Naive thymus-derived CD8-positive, alpha-beta T cell (primary cell): ENCODE data around the gene CBL. TPM values are rescaled to one million over a fixed set of nuclear protein-coding genes. Genes with fewer than 3 reads are reported as not detected.

Experiments used
- ATAC-seq, 2 donors: fragments of 150-1000 bp; cut with Tn5 transposase in 1 of 2; sonication (Bioruptor Pico), chemical (Tn5 transposase) in 1 of 2; 1 replicate in 1 of 2; 2 replicates in 1 of 2; pipeline ENCODE4 v1.10.0; 2021; ENCODE audit warnings: mild to moderate bottlenecking in 2 of 2, moderate library complexity in 2 of 2
- POLR2A ChIA-PET: fragments of 350-600 bp; sonication (Branson Sonifier 250); formaldehyde crosslinking; loops from one replicate; lab custom pipeline; 2021; ENCODE audit warnings: antibody characterized with exemption; lab: Charles Lee
- DNase-seq, 10 donors: peaks; one replicate each; pipeline versions ENCODE4 v3.0.0 to v3.0.0-alpha.2; 2020 to 2022
- H3K27ac Mint-ChIP-seq, 10 donors: one replicate each; pipeline ENCODE4 v1.8.0; 2020 to 2022; ENCODE audit warnings: mild to moderate bottlenecking in 10 of 10, mixed read lengths in 10 of 10, moderate library complexity in 4 of 10, inconsistent platforms in 1 of 10
- H3K27me3 Mint-ChIP-seq, 5 donors: one replicate each; pipeline ENCODE4 v1.8.0; 2021 to 2022; ENCODE audit warnings: mixed read lengths in 5 of 5
- H3K36me3 Mint-ChIP-seq, 3 donors: one replicate each; pipeline ENCODE4 v1.8.0; 2020 to 2022; ENCODE audit warnings: mixed read lengths in 3 of 3, mild to moderate bottlenecking in 2 of 3, inconsistent platforms in 1 of 3
- H3K4me1 Mint-ChIP-seq, 4 donors: one replicate each; pipeline ENCODE4 v1.8.0; 2021 to 2022; ENCODE audit warnings: mixed read lengths in 4 of 4
- H3K4me3 Mint-ChIP-seq, 10 donors: one replicate each; pipeline ENCODE4 v1.8.0; 2020 to 2022; ENCODE audit warnings: mild to moderate bottlenecking in 10 of 10, mixed read lengths in 10 of 10, moderate library complexity in 6 of 10, inconsistent platforms in 1 of 10
- H3K9me3 Mint-ChIP-seq, 9 donors: one replicate each; pipeline ENCODE4 v1.8.0; 2020 to 2022; ENCODE audit warnings: mixed read lengths in 9 of 9, mild to moderate bottlenecking in 3 of 9, inconsistent platforms in 1 of 9, moderate library complexity in 1 of 9
- polyA plus RNA-seq, 3 donors: library from polyadenylated mRNA; unstranded; fragments of 300-500 nt; fragmentation: Illumina TruSeq; gene quantifications; one replicate each; pipeline ENCODE4 v1.2.3, GENCODE V29; 2021
- total RNA-seq, 8 experiments: library from RNA in 2 of 8; stranded (reverse) in 2 of 8; gene quantifications; one replicate each; pipeline ENCODE4 v1.2.3 and lab custom pipeline; 2021 to 2026

The CBL gene
- total and polyA plus RNA-seq, 5 experiments from 2014 or later = 11.5 to 51.6 (median 16.1) TPM

DNA sequence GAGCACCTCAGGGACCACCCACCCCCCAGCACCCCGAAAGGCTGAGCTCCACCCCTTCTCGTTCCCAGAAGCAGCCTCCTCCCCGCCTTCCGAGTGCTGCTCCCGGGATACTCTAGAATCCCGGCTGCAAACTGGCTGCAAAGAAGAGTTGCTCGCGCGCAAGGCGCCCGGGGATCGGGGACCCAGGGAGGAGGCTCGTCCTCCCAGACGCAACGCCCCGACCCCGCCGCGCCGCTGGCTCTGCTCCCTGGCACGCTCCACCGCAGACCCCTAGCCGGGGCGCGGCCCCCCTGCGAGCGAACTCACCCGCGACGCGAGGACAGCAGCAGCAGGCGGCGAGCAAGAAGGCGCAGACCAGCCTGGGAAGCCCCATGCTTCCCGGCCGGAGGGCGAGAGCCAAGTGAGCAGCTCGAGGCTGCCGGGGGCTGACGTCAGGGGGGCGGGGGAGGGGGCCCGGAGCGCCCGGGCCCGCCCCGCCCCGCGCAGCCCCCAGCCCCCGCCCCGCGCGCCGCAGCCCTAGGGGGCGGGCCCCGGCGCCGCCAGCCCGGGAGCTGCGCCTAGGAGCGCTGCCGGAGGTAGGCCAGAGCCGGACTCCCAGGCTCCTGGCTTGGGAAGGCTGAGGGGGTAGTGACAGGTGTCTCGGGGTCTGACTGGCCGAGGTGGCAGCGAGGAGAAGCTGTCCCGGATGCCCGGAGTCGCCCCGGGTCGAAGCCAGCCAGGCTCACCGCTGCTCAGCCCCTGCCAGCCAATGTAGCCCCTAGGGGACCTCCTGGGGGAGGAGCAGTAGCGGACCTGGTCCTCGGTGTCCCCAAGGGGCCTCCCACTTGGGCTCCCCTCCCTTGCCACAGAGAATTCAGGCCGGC is 110.8 kb downstream of the CBL start, which contains the start of gene MCAM:
Gene MCAM (minus strand): TSS at position 402 of the 863 bp plus-strand sequence. CDS start 29 bp downstream, at position 373.
- peak within 1 kb of the TSS in 4 of 10 donors; percentile 11 to 81 (median 55) for H3K27ac Mint-ChIP-seq
- peak in 1 of 10 donors; percentile 27 for DNase-seq

DNA sequence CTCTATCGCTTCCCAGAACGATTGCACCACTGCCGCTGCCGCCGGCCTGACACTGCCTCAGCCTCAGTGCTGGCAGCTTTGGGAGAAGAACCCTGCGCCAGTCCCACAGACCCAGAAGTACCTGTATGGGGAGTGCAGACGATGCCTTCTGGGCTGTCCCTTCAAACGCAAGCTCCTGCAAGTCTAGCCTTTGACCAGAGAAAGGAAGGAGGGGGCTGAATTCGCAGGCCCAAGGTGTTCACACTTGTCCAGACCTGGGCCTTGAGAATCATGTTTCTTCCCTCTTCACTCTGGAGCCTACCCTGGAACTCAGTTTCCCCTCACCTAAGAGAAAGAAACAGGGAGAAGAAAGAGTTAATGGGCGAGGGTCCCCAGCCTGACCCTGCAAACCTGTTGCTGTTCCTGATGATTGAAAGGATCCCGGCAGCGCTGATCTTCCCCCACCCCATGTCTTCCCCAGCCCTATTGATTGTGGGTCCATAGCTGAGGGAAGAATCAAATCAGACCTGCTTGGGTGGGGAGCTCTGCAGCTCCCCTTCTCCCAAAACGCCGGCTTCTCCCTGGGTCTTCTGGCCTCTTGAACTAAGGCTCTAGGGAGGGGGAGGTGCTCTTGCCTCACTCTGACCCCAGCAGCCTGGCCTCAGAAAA is 111.6 kb downstream of the CBL start:
- no peaks in the 10 kb centered on the region for H3K36me3 Mint-ChIP-seq
- DNase-seq = no peak
- H3K4me3 Mint-ChIP-seq = peak overlapping the region in 8 of 10 donors; percentile 8 to 83 (median 30)
- peaks cover 1 to 24% (median 9%) of the 10 kb centered on the region in 5 donors for H3K27me3 Mint-ChIP-seq
- H3K9me3 Mint-ChIP-seq = no peaks in the 10 kb centered on the region
- POLR2A ChIA-PET = interaction anchor here (1.1 to 11.7 kb wide), 2 partner anchors 11 to 106 kb away, joined by 3 to 138 read pairs; no protein-coding TSS in a partner anchor
- peak overlapping the region in 1 of 10 donors; percentile 81 for H3K27ac Mint-ChIP-seq
- H3K4me1 Mint-ChIP-seq = peaks cover 13 to 41% (median 37%) of the 10 kb centered on the region in 4 donors
- no peak for ATAC-seq

More for the DNA sequence above, 110.8 kb downstream of the CBL start, which contains the start of gene MCAM:
- Mint-ChIP-seq H3K4me3 (peak within 1 kb of the TSS; percentile 67 to 83 (median 80)), H3K36me3 (no peaks in the 10 kb centered on the region), H3K9me3 (no peaks in the 10 kb centered on the region), H3K4me1 (peaks cover 10 to 34% (median 34%) of the 10 kb centered on the region in 4 donors), H3K27me3 (peaks cover 1 to 24% (median 9%) of the 10 kb centered on the region in 5 donors)
- ATAC-seq = peak in 1 of 2 donors; percentile 2
- POLR2A ChIA-PET = interaction anchor here (1.1 to 11.7 kb wide), 3 partner anchors 7 to 105 kb away, joined by 3 to 138 read pairs (median 7); no protein-coding TSS in a partner anchor

DNA sequence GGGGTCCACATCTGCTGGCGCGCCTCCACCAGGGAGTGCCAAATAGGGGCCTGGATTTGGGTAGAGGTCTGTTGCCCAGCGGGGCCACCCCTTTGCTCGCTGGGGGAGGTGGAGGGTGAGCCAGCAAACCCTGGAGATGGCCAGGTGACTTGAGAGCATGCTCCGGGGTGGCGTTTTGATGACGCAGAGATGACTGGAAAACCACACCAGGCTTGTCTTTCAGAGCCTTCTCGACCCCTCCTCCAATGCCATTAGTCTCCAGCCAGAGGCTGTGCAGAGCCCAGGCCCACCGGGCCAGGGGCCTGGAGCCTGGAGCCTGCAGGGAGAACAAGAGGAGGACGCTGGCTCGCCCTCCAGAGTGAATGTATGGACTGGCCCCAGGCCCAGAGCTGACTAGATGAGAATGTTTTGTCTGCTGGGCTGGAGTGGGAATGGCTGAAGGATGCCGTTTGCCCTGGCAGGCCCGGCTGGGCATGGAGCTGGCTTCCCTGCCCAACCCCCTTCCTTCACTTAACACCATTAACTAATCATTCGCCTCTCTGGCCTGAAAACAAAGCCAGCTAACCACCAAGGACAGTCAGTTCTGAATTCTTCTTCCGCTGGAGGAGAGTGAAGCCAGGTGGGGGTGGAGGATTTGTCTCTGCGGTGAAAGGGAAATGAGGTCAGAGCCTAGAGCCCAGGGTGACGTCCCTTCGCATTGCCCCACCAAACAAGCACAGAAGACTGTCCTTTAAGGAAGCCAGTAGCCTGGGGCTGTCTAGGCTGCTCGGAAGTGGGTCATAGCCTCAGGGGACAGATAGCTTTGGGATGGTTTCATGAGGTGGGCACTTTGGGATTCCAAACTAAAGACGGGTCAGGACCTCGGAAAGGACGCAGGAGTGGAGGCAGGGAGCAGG is 112.3 kb downstream of the CBL start:
- Mint-ChIP-seq H3K36me3 (no peaks in the 10 kb centered on the region), H3K4me1 (peaks cover 15 to 44% (median 39%) of the 10 kb centered on the region in 4 donors), H3K9me3 (no peaks in the 10 kb centered on the region), H3K27me3 (peaks cover 1 to 24% (median 9%) of the 10 kb centered on the region in 5 donors), H3K4me3 (peak overlapping the region in 9 of 10 donors; percentile 8 to 85 (median 35)), H3K27ac (peak overlapping the region in 8 of 10 donors; percentile 0 to 83 (median 66))
- DNase-seq (peak in 1 of 10 donors; percentile 20), ATAC-seq (peak in 1 of 2 donors; percentile 6)
- POLR2A ChIA-PET = interaction anchor here (11.7 kb wide), 1 partner anchor 12 kb away, joined by 138 read pairs; no protein-coding TSS in a partner anchor

GRCh38 chr11:119319136-119319699 is 113.1 kb downstream of the CBL start:
- Mint-ChIP-seq H3K4me1 (peaks cover 17 to 48% (median 41%) of the 10 kb centered on the region in 4 donors), H3K27me3 (peaks cover 1 to 24% (median 9%) of the 10 kb centered on the region in 5 donors), H3K4me3 (peak overlapping the region in 8 of 10 donors; percentile 41 to 89 (median 79)), H3K36me3 (no peaks in the 10 kb centered on the region), H3K27ac (peak overlapping the region in 9 of 10 donors; percentile 0 to 94 (median 65)), H3K9me3 (no peaks in the 10 kb centered on the region)
- ATAC-seq (no peak), DNase-seq (peak in 1 of 10 donors; percentile 14)
- POLR2A ChIA-PET = interaction anchor here (11.7 kb wide), 1 partner anchor 12 kb away, joined by 138 read pairs; no protein-coding TSS in a partner anchor

GRCh38 chr11:119319700-119320239 is 113.6 kb downstream of the CBL start:
- POLR2A ChIA-PET = interaction anchor here (11.7 kb wide), 1 partner anchor 13 kb away, joined by 138 read pairs; no protein-coding TSS in a partner anchor
- H3K4me1 Mint-ChIP-seq = peaks cover 17 to 45% (median 38%) of the 10 kb centered on the region in 4 donors
- ATAC-seq = no peak
- H3K36me3 Mint-ChIP-seq = no peaks in the 10 kb centered on the region
- H3K27ac Mint-ChIP-seq = peak overlapping the region; percentile 20 to 94 (median 64)
- H3K9me3 Mint-ChIP-seq = no peaks in the 10 kb centered on the region
- DNase-seq = peak in 2 of 10 donors; percentile 14 to 48
- peaks cover 1 to 24% (median 9%) of the 10 kb centered on the region in 5 donors for H3K27me3 Mint-ChIP-seq
- H3K4me3 Mint-ChIP-seq = peak overlapping the region; percentile 60 to 89 (median 77)

- Mint-ChIP-seq H3K36me3 (no peaks in the 10 kb centered on the region), H3K27ac (peak overlapping the region in 5 of 10 donors; percentile 29 to 94 (median 83)), H3K4me3 (peak overlapping the region in 9 of 10 donors; percentile 60 to 89 (median 77)), H3K4me1 (peaks cover 17 to 40% (median 36%) of the 10 kb centered on the region in 4 donors), H3K9me3 (no peaks in the 10 kb centered on the region), H3K27me3 (peaks cover 1 to 24% (median 9%) of the 10 kb centered on the region in 5 donors)
- POLR2A ChIA-PET = interaction anchor here (1.2 to 11.7 kb wide), 4 partner anchors 14 to 114 kb away, joined by 3 to 138 read pairs (median 12); partner anchors contain the start of genes CBL and RNF26
- DNase-seq (peak in 1 of 10 donors; percentile 61), ATAC-seq (no peak)
Observed at GRCh38 chr11:119320240-119320775, 114.2 kb downstream of the CBL start.

DNA sequence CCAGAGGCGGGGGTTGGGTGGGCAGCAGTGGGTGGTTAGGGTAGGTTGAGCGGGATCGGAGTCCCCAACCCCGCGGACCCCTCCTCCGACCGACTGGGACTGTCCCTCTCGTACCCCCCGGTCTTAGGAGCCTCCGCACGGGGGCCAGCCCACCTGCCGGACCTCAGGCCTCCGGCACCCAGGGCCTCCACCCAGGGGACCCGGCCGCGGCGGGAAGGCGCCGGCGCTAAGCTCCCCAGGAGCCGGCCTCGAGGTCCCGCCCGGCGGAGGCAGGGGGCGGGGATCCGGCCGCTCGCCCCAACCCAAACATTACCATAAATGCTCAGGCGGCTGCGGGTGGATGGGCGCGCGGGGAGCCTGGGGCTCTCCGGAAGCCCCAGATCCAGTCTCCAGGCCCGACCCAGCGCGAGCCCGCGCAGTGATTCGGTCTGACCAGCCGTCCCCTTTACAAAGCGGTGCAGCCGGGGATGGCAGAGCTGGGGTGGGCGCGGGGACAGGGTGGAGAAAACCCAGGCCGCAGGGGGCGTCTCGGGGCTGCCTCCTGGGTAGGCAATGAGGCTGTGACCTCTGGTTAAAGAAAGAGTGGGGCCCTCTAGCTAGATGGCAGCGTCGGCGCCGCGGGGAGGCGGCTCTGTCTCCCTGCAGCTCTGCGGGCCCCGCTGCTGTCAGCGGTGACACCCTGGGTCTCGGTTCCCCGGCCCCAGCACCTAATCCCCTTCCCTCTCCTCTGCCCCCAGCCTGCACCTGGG is 114.8 kb downstream of the CBL start:
- Mint-ChIP-seq H3K36me3 (no peaks in the 10 kb centered on the region), H3K27ac (peak overlapping the region; percentile 25 to 91 (median 84)), H3K4me1 (peaks cover 17 to 34% (median 30%) of the 10 kb centered on the region in 4 donors), H3K27me3 (peaks cover 1 to 20% (median 8%) of the 10 kb centered on the region in 5 donors), H3K4me3 (peak overlapping the region; percentile 60 to 90 (median 84)), H3K9me3 (no peaks in the 10 kb centered on the region)
- peak in 9 of 10 donors; percentile 26 to 70 (median 52) for DNase-seq
- POLR2A ChIA-PET = interaction anchor here (0.6 to 11.7 kb wide), 10 partner anchors 9 to 236 kb away, joined by 3 to 138 read pairs (median 6); partner anchors contain the start of genes CBL and RNF26
- peak; percentile 74 for ATAC-seq

DNA sequence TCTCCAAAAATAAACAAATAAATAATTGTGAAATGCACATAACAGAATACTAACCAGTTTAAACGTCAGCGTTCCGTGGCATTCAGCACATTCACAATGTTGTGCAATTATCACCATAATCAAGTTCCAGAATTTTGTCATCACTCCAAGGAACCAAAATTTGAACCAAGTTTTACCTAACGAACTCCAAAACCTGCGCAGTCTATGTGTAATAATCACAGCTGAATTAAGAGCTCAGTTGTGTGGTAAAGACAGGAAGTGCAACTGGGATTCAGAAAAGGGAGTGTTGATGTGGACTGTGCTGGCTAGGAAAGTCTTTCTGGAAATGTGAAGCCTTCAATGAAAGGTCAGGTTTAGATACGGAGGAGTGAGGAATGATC is 116.2 kb downstream of the CBL start:
- DNase-seq (no peak), ATAC-seq (no peak)
- peak overlapping the region in 7 of 10 donors; percentile 0 to 80 (median 15) for H3K4me3 Mint-ChIP-seq
- peaks cover 17 to 34% (median 28%) of the 10 kb centered on the region in 4 donors for H3K4me1 Mint-ChIP-seq
- POLR2A ChIA-PET = interaction anchor here (1.1 to 11.7 kb wide), 5 partner anchors 12 to 116 kb away, joined by 3 to 138 read pairs (median 10); partner anchors contain the start of genes CBL and RNF26
- peaks cover 1 to 14% (median 8%) of the 10 kb centered on the region in 5 donors for H3K27me3 Mint-ChIP-seq
- H3K27ac Mint-ChIP-seq = peak overlapping the region in 5 of 10 donors; percentile 4 to 65 (median 23)
- H3K9me3 Mint-ChIP-seq = no peaks in the 10 kb centered on the region
- no peaks in the 10 kb centered on the region for H3K36me3 Mint-ChIP-seq

DNA sequence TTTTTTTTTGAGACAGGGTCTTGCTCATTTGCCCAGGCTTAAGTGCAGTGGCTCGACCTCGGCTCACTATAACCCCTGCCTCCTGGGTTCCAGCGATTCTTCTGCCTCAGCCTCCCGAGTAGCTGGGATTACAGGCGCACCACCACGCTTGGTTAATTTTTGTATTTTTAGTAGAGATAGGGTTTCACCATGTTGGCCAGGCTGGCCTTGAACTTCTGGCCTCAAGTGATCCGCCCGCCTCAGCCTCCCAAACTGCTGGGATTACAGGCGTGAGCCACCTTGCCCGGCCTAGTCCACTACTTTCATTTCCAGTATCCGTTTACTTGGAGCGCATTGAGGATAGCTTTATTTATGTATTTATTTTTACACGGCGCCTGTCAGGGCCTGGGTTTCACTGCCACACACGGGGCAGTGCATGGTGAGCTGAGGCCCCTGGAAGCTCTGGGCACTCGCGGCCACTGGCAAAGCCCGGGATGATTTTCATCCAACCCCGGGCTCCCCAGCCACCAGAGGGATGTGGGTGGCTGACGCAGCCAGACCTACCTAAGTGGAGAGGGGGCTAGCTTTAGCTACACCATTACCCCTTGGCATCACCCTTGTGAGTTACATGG is 116.9 kb downstream of the CBL start:
- H3K9me3 Mint-ChIP-seq = no peaks in the 10 kb centered on the region
- POLR2A ChIA-PET = interaction anchor here (1.0 to 11.7 kb wide), 5 partner anchors 11 to 217 kb away, joined by 3 to 138 read pairs (median 6); partner anchors contain the start of genes CBL and RNF26
- peak overlapping the region in 3 of 10 donors; percentile 2 to 40 (median 17) for H3K4me3 Mint-ChIP-seq
- ATAC-seq (no peak), DNase-seq (peak in 1 of 10 donors; percentile 45)
- H3K27me3 Mint-ChIP-seq = peaks cover 1 to 9% (median 8%) of the 10 kb centered on the region in 5 donors
- H3K36me3 Mint-ChIP-seq = no peaks in the 10 kb centered on the region
- H3K4me1 Mint-ChIP-seq = peaks cover 17 to 34% (median 24%) of the 10 kb centered on the region in 4 donors
- H3K27ac Mint-ChIP-seq = peak overlapping the region in 2 of 10 donors; percentile 0 to 43
